NCI-H446 (cell line): ENCODE data around the gene ACTR3.
"Not testable (repeated sequence)": the region's sequence is repeated elsewhere in the genome, so short reads cannot be mapped to it uniquely, and the experiment has no call there.

Source experiments
- DNase-seq, 2 experiments: peaks; one replicate each; lab custom pipeline; 2025; lab: John Stamatoyannopoulos, UW

ACTR3 gene

GRCh38 chr2:113905886-113906285, 16.0 kb downstream of the ACTR3 start:
- DNase-seq: no peak

DNA sequence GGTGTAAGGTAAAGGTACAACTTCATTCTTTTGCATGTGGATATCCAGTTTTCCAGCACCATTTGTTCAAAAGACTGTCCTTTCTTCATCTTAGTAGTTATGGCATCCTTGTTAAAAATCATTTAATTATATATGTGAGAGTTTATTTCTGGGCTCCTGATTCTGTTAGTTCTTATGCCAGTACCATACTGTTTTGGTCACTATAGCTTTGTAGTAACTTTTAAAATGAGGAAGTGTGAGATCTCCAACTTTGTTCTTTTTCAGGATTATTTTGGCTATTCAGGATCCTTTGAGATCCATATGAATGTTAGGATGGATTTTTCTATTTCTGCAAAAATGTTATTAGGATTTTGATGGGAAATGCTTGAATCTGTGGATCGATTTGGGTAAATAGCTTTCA, 16.8 kb downstream of the ACTR3 start:
- DNase-seq: no peak

- no peak for DNase-seq
These were observed 17.4 kb downstream of the ACTR3 start for GRCh38 chr2:113907297-113907696.

GRCh38 chr2:113910110-113910717, 20.3 kb downstream of the ACTR3 start:
- no peak for DNase-seq

- no peak for DNase-seq
These were observed 21.2 kb downstream of the ACTR3 start for GRCh38 chr2:113910967-113911678.

- no peak for DNase-seq
These were observed 25.4 kb downstream of the ACTR3 start for GRCh38 chr2:113915082-113915819.

- no peak for DNase-seq
These were observed 28.3 kb downstream of the ACTR3 start for GRCh38 chr2:113918229-113918628.

DNA sequence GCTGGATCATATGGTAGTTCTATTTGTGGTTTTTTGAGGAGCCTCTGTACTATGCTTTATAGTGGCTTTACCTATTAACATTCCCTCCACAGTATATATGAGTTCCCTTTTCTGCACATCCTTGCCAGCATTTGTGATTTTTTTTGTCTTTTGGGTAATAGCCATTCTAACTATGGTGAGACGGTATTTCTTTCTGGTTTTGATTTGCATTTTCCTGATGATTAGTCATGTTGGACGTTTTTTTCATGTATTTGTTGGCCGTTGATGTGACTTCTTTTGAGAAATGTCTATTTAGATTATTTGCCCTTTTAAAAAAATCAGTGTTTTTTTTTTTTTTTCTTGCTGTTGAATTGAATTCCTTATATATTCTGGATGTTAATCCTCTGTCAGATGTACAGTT, 31.1 kb downstream of the ACTR3 start:
- DNase-seq: no peak

DNA sequence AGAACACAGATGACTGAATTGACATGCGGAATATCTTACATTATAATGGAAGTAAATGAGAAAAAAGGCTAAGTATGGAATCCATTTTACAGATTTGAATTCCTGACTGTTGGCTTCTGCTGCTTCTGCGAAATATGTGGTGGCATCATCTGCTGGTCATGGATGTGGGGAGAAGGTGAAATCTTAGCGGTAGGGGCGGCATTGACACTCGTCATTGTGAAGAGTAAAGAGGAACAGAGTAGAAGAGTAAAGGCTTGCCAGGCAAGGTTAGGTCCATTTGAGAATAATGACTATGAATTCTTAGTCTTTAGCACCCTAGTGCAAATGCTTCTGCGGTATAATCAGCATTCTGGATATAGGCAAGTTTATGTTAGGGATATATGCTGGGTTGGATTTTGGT, 32.4 kb downstream of the ACTR3 start:
- DNase-seq: no peak

DNA sequence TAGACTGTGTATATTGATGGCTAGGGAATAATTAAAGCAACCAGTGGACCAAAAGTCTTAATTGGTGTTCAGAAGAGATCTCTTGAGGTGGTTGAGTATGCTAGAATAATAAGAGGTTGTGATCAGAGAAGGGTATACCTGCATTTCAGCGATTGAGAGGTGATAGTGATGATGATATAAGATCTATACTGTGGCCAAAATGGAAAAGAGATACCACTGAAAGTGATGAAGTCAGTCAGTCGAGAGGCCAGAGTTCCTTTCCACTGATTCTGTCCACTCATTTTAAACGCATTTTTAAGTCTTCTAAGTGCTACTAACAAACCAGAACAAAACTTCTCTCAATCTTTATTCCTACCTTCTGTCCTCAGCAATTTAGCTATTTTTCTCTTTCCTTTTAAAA, 32.9 kb downstream of the ACTR3 start:
- no peak for DNase-seq

DNA sequence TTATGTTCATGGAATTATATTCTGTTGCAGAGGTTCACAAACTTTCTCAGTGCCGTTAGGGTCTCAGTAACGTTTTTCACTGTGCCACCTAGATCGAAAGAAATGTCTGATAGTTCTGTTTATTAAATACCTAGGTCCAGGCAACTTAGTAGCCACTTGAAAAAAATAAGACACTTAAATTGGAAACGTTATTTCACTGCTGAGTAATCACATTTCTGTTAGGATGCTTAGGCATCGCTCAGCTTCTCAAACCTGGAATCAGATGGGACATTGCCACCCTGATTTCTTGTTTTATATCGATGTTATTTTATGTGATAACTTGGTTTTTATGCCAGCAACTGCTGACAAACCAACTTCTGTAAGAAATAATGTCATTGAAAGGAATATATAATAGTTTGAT, 36.0 kb downstream of the ACTR3 start:
- DNase-seq: no peak

DNA sequence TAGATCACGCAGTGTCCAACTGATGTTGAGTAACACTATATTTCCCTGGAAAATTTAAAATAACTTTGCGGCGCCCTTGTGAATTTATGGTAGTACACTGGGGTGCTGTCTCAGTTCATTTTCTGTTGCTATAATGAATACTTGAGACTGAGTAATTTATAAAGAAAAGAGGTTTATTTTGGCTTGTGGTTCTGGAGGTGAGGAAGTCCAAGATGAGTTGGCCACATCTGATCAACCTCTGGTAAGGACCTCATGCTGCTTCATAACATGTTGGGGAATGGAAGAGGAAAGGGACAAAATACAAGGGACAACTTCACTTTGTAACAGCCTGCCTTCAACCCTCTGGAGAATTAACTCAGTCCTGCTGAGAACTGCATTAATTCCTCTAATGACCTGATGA, 36.4 kb downstream of the ACTR3 start:
- DNase-seq: no peak

- DNase-seq: no peak
These were observed 40.6 kb downstream of the ACTR3 start for GRCh38 chr2:113930448-113930847.

DNA sequence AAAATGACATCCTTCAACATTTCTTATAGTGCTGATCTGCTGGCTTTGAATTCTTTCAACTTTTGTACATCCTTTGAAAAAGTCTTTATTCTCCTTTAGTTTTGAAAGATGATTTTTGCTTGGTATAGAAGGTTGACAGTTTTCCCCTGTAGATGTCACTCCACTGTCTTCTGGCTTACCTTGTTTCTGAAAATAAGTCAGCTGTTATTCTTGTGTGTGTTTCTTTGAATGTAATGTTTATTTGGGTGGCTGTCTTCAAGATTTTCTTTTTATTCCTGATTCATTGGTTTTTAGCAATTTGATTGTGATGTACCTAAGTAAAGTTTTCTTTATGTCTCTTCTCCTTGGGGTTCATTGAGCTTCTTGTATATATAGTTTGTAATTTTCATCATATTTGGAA, 47.6 kb downstream of the ACTR3 start:
- DNase-seq: no peak

GRCh38 chr2:113940891-113941290, 51.0 kb downstream of the ACTR3 start:
- DNase-seq: no peak

- not testable (repeated sequence) for DNase-seq
These were observed 55.9 kb downstream of the ACTR3 start for GRCh38 chr2:113945784-113946183.

DNA sequence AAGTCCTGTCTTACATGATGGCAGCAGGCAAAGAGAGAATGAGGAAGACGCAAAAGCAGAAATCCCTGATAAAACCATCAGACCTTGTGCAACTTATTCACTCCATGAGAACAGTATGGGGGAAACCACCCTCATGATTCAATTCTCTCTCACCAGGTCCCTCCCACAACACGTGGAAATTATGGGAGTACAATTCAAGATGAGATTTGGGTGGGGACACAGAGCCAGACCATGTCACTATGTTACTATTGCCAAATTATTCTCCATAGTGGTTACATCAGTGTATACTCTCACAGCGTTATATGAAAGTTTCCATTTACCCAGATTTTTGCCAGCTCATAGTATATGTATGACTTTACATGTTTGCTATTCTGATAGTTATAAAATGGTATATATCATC, 61.0 kb downstream of the ACTR3 start:
- DNase-seq: not testable (repeated sequence)

DNA sequence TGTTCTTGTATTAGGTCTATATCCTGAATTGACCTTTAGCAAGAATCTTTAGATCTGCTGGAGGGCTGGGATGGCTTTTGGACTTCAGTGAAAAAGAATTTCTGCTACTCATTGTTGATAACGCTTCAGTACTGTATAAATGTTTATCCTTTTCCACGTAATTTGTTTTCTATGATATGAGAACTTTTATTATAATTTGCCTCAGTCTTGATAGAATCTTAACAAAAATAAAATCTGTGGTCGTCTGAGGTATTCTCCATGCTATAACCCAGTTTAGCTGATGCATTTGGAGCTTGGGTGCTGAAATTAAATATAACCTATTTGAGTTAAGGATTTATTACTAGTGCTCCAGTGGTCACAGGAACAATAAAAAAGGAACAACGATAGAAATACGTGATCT, 71.1 kb downstream of the ACTR3 start:
- no peak for DNase-seq

DNA sequence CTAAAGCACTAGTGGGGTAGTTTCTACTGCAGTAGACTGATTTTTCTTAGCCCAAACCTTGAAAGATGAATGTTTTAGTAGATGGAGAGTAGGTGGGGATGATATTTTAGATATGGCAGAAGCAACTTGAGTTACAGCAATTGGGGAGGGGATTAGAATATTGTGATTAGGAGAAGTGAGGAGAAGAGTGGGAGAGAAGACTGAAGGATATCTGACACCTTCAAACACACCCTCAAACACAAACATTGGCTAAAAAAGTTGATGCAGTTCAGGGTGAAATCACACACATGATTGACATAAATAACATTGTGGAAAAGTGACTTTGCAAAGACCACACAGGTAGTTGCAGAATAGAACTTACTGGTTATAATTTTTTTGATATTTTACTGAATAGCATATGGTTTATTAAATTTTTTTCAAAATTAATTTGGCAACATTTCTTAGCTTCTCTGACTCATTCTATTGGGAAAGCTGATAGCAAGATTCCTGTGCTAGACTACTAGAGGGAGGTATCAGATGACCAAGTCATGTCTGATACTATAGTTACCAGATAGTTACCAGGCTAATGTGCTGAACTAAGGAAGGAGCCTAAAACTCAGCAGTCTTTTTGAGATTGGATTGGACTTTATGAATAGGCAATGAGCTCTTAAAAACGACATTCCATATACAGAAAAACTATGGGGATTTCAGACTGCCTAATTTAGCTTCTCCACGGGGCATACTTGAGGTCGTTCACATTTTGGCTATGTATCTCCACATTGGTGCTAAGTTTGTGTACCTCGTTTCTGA, 73.0 kb downstream of the ACTR3 start:
- no peak for DNase-seq

DNA sequence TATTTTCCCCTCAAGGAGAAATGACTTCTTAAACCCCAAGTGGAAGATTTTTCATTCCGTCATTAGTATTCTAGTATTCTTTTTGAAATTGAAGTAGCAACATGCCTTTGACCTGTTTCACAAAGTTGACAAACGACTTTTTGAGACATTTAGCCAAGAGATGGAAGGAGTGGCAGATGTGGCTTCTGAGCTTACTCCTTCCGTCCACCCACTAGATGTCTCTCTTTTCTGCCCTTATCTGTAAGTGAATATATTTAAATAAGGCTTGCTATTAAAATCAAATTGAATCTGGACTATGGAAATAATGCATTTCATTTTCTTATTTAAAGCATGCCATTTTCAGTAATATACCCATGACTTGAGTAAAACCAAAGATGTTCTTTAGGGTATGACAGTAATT, 74.1 kb downstream of the ACTR3 start:
- no peak for DNase-seq

- no peak for DNase-seq
These were observed 74.5 kb downstream of the ACTR3 start for GRCh38 chr2:113964436-113964835.

DNA sequence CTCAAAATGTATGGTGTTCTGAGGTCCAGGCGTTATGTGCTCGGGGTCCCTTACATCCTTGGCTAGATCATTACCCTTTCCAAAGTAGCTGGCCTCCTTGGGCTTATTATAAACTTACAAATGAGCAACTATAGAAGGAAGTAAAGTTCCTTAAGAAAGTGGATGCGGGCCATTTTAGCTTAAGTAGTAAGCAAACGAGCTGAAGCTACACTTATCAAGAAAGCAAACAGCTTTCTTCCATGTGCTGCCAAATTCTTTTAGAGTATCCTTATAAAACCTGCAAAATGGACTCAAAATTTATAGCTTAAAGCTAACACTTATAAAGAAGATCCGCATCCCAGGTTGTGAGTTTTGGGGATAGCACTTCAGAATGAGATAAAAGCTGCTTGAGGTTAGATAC, 75.3 kb downstream of the ACTR3 start:
- no peak for DNase-seq

- no peak for DNase-seq
These were observed 75.8 kb downstream of the ACTR3 start for GRCh38 chr2:113965644-113966043.
